OCI-LY1 (cell line): ENCODE data around the gene SLC37A4.

Experiments used
- CTCF ChIP-seq: fragments of 200-600 bp; sonication (generic), shearing (Covaris generic); IDR thresholded peaks from 2 replicates; pipeline ENCODE4 v1.5.1; 2017; ENCODE audit warnings: mild to moderate bottlenecking, antibody characterized with exemption, low read length, moderate library complexity, mixed read lengths
- EZH2 ChIP-seq: fragments of 200-600 bp; sonication (generic), shearing (Covaris generic); IDR thresholded peaks from 2 replicates; pipeline ENCODE4 v1.8.0; 2017; ENCODE audit warnings: borderline replicate concordance, mixed run types, mild to moderate bottlenecking, antibody characterized with exemption, low read length, moderate library complexity, mixed read lengths

GRCh38 chr11:119038884-119039283 is 8.2 kb upstream of the SLC37A4 start:
- TF ChIP-seq CTCF = no peak
- no peak for TF ChIP-seq EZH2
